Mesothelial cell of epicardium (in vitro differentiated cells): Measurements from ENCODE around the gene EEF1E1. TPM values are rescaled to one million over a fixed set of nuclear protein-coding genes. Genes with fewer than 3 reads are reported as not detected.
"Not testable (repeated sequence)": the region's sequence is repeated elsewhere in the genome, so short reads cannot be mapped to it uniquely, and the experiment has no call there.

Source experiments
- DNase-seq, 2 experiments: peaks; one replicate each; pipeline ENCODE4 v3.0.0; 2021; ENCODE audit warnings: low spot score in 2 of 2; ENCODE audit not compliant: unreplicated experiment in 2 of 2
- H3K27ac Mint-ChIP-seq: 2 replicates; pipeline ENCODE4 v1.8.0; 2021; ENCODE audit warnings: mixed read lengths
- H3K27me3 Mint-ChIP-seq: 2 replicates; pipeline ENCODE4 v1.8.0; 2021; ENCODE audit warnings: low read depth, mixed read lengths
- H3K36me3 Mint-ChIP-seq: 2 replicates; pipeline ENCODE4 v1.8.0; 2021; ENCODE audit warnings: mixed read lengths
- H3K4me1 Mint-ChIP-seq: 2 replicates; pipeline ENCODE4 v1.8.0; 2021; ENCODE audit warnings: mixed read lengths
- H3K4me3 Mint-ChIP-seq: 2 replicates; pipeline ENCODE4 v1.8.0; 2021; ENCODE audit warnings: mild to moderate bottlenecking, moderate library complexity, mixed read lengths
- H3K9me3 Mint-ChIP-seq: 2 replicates; pipeline ENCODE4 v1.8.0; 2021; ENCODE audit warnings: mixed read lengths
- total RNA-seq: library from RNA; stranded (reverse); gene quantifications from 3 replicates; pipeline ENCODE4 v1.2.1, GENCODE V29; 2021
- TF ChIP-seq, protein P1 (sequence below): fragments of 200-600 bp; sonication (generic); IDR thresholded peaks from one replicate; pipeline ENCODE4 v1.5.0; 2021; ENCODE audit warnings: antibody characterized with exemption; ENCODE audit not compliant: unreplicated experiment

EEF1E1 gene
- total RNA-seq, 1 donor from 2014 or later, result 34.0 TPM

GRCh38 chr6:8047541-8048292, 54.6 kb downstream of the EEF1E1 start:
- no peak for DNase-seq
- Mint-ChIP-seq H3K4me1 (no peaks in the 10 kb centered on the region), H3K36me3 (peaks cover 55% of the 10 kb centered on the region), H3K4me3 (no peak overlapping the region), H3K27ac (no peak overlapping the region), H3K9me3 (peaks cover 18% of the 10 kb centered on the region), H3K27me3 (no peaks in the 10 kb centered on the region)
- TF ChIP-seq, protein P1, sequence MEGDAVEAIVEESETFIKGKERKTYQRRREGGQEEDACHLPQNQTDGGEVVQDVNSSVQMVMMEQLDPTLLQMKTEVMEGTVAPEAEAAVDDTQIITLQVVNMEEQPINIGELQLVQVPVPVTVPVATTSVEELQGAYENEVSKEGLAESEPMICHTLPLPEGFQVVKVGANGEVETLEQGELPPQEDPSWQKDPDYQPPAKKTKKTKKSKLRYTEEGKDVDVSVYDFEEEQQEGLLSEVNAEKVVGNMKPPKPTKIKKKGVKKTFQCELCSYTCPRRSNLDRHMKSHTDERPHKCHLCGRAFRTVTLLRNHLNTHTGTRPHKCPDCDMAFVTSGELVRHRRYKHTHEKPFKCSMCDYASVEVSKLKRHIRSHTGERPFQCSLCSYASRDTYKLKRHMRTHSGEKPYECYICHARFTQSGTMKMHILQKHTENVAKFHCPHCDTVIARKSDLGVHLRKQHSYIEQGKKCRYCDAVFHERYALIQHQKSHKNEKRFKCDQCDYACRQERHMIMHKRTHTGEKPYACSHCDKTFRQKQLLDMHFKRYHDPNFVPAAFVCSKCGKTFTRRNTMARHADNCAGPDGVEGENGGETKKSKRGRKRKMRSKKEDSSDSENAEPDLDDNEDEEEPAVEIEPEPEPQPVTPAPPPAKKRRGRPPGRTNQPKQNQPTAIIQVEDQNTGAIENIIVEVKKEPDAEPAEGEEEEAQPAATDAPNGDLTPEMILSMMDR, result no peak

DNA sequence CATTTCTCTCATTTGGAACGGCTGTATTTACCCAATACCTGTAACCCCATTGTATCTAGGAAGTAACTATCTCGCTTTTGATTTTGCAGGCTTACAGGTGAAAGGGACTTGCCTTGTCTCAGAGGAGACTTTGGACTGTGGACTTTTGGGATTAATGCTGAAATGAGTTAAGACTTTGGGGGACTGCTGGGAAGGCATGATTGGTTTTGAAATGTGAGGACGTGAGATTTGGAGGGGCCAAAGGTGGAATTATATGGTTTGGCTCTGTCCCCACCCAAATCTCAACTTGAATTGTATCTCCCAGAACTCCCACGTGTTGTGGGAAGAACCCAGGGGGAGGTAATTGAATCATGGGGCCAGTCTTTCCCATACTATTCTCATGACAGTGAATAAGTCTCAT, 56.6 kb downstream of the EEF1E1 start:
- peaks cover 53% of the 10 kb centered on the region for H3K36me3 Mint-ChIP-seq

GRCh38 chr6:8043221-8043620, 59.1 kb downstream of the EEF1E1 start:
- no peak overlapping the region for H3K27ac Mint-ChIP-seq
- H3K27me3 Mint-ChIP-seq, result no peaks in the 10 kb centered on the region

More for the DNA sequence above, 56.6 kb downstream of the EEF1E1 start:
- H3K9me3 Mint-ChIP-seq, result peaks cover 15% of the 10 kb centered on the region
- not testable (repeated sequence) for H3K27ac Mint-ChIP-seq, H3K27me3 Mint-ChIP-seq, H3K4me1 Mint-ChIP-seq, DNase-seq, H3K4me3 Mint-ChIP-seq

GRCh38 chr6:8041913-8042583, 60.3 kb downstream of the EEF1E1 start:
- no peak for DNase-seq
- peaks cover 30% of the 10 kb centered on the region for H3K9me3 Mint-ChIP-seq
- H3K27me3 Mint-ChIP-seq, result no peaks in the 10 kb centered on the region

More at GRCh38 chr6:8043221-8043620, 59.1 kb downstream of the EEF1E1 start:
- Mint-ChIP-seq H3K9me3 (peaks cover 22% of the 10 kb centered on the region), H3K36me3 (peaks cover 63% of the 10 kb centered on the region), H3K4me3 (no peak overlapping the region), H3K4me1 (no peaks in the 10 kb centered on the region)
- TF ChIP-seq, protein P1, result no peak
- no peak for DNase-seq

GRCh38 chr6:8034107-8034506, 68.2 kb downstream of the EEF1E1 start:
- H3K27ac Mint-ChIP-seq, H3K27me3 Mint-ChIP-seq, H3K4me1 Mint-ChIP-seq, H3K4me3 Mint-ChIP-seq, DNase-seq: not testable (repeated sequence)
- peaks cover 66% of the 10 kb centered on the region for H3K36me3 Mint-ChIP-seq
- H3K9me3 Mint-ChIP-seq, result peaks cover 57% of the 10 kb centered on the region

More at GRCh38 chr6:8041913-8042583, 60.3 kb downstream of the EEF1E1 start:
- H3K4me1 Mint-ChIP-seq, result no peaks in the 10 kb centered on the region
- peaks cover 62% of the 10 kb centered on the region for H3K36me3 Mint-ChIP-seq
- H3K27ac Mint-ChIP-seq, result no peak overlapping the region
- TF ChIP-seq, protein P1, result no peak
- H3K4me3 Mint-ChIP-seq, result no peak overlapping the region

- Mint-ChIP-seq H3K27me3 (no peaks in the 10 kb centered on the region), H3K36me3 (peaks cover 43% of the 10 kb centered on the region), H3K4me3 (no peak overlapping the region), H3K27ac (no peak overlapping the region), H3K4me1 (peaks cover 29% of the 10 kb centered on the region), H3K9me3 (peaks cover 32% of the 10 kb centered on the region)
- DNase-seq, result no peak
- TF ChIP-seq, protein P1, result no peak
These were observed 71.4 kb downstream of the EEF1E1 start for GRCh38 chr6:8030920-8031319.

Other genes starting within 250 kb of the EEF1E1 start
- 120 to 127 TPM (median 126 TPM) in 3 replicates for gene TXNDC5, start 191.8 kb downstream of the EEF1E1 start, total RNA-seq
- 16.5 to 20.9 TPM (median 19.7 TPM) in 3 replicates for gene BLOC1S5, start 38.2 kb downstream of the EEF1E1 start, total RNA-seq